GM20000 (cell line): ENCODE measurements around the gene KRT84.

Experiments used
- DNase-seq: peaks from one replicate; pipeline ENCODE4 v3.0.0; 2012; ENCODE audit warnings: low spot score
- TF ChIP-seq, protein P1 (sequence below): IDR thresholded peaks from 2 replicates; pipeline ENCODE4 v1.5.1; 2012; ENCODE audit warnings: mild to moderate bottlenecking, control low read depth; ENCODE audit errors: extremely low read depth, missing control alignments

The KRT84 gene

GRCh38 chr12:52392465-52393007, 7.1 kb upstream of the KRT84 start:
- TF ChIP-seq, protein P1, sequence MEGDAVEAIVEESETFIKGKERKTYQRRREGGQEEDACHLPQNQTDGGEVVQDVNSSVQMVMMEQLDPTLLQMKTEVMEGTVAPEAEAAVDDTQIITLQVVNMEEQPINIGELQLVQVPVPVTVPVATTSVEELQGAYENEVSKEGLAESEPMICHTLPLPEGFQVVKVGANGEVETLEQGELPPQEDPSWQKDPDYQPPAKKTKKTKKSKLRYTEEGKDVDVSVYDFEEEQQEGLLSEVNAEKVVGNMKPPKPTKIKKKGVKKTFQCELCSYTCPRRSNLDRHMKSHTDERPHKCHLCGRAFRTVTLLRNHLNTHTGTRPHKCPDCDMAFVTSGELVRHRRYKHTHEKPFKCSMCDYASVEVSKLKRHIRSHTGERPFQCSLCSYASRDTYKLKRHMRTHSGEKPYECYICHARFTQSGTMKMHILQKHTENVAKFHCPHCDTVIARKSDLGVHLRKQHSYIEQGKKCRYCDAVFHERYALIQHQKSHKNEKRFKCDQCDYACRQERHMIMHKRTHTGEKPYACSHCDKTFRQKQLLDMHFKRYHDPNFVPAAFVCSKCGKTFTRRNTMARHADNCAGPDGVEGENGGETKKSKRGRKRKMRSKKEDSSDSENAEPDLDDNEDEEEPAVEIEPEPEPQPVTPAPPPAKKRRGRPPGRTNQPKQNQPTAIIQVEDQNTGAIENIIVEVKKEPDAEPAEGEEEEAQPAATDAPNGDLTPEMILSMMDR: no peak
- no peak for DNase-seq

- TF ChIP-seq, protein P1: no peak
- DNase-seq: no peak
Measured at GRCh38 chr12:52391618-52392002, 6.2 kb upstream of the KRT84 start.

DNA sequence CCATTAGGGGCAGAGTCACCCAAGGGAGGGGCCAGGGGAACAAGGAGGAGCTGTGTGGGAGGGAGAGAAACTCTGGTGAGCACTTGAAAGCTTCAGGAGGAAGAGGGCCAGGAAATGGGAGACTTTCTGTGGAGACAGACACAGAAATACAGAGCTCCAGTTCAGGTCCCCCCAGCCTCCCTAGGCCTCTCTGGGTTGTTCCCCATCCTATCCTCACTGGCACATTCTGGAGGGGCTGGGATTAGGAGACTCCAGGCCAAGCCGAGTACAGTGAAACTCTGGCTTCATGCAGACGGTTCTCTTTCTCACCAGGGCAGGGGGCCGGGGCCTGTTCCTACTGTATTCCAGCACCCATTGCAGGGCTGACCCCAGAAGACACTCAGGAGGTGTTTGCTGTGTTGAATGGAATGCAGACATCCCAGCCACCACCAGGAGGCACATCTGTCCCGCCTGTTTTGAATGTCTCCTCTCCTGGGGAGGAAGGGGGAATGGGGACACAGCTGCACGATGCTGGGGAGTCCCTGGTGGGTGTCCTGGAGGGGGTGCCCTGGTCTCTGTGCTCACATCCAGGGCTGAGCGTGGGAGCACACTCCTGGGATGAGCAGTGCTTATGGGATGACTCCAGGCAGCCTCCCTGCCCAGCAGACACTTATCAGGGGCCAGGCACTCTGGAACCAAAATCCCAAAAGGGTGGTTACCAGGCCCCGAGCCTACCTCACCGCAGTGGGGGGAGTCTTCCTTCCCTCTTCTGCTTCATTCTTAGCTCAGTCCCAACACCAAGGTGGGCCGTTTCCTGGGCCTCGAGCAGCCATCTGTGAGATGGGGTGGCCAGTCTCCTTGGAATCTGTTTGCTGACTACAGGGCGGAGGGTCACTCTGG, 5.5 kb upstream of the KRT84 start:
- TF ChIP-seq, protein P1: peak; percentile 28
- DNase-seq: no peak

DNA sequence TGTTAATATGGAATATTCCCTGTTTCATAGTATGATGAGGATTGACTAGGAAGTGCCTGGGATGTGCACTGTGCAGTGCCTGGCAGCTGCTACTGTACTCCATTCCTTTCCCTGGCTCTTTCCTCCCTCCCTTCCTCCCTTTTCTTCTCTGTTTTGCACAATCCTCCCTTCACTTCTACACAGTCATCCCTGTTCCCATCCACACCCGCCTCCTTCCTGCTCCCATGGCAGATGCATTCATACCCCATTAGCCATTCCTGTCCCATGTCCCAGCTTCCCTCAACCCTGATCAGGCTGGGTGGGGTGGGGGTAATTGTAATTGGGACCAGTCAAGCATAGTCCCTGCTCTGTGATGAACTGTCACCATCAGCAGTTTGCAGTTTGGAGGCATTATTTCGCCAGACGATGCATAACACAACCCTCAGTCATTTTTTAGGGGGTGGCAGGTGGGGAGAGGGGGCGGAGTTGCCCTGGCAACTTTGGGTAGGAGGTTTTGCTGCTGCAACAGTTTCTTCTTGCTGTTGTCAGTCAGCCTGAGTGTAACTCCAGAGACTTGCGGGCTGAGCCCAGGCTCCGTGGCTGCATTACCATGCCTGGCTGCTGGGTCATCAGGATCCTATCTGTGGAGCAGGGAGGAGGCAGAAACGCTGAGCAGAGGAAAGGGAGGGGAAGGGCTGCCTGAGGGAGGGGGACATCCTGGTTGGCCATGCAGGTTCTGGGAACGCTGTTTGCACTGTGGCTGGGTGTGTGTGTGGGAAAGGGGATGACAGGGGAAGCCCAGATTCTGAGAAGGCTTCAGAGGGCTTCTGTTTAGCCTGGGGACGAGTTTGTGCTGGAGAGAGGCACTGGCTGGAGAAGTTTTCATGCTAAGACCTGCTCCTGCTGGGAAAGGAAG, 4.1 kb upstream of the KRT84 start:
- DNase-seq: no peak

DNA sequence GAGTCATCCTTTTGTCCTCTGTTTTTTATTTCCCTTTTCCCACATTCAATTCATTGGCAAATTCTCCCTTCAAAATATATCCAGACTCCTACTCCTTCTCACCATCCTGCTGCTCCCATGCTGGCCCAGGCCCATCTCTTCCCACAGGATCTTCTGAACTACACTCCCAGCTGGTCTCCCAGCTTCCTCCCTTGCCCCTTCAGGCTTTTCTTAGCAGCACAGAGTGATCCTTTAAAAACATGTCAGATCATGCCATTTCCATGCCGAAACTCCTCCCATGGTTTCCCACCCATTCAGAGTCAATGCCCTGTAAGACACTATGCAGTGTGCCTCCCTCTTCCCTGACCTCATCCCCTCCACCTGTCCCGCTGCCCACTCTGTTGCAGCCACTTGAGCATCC, 2.4 kb upstream of the KRT84 start:
- TF ChIP-seq, protein P1: no peak
- no peak for DNase-seq

More for the DNA sequence above, 4.1 kb upstream of the KRT84 start:
- TF ChIP-seq, protein P1: no peak

DNA sequence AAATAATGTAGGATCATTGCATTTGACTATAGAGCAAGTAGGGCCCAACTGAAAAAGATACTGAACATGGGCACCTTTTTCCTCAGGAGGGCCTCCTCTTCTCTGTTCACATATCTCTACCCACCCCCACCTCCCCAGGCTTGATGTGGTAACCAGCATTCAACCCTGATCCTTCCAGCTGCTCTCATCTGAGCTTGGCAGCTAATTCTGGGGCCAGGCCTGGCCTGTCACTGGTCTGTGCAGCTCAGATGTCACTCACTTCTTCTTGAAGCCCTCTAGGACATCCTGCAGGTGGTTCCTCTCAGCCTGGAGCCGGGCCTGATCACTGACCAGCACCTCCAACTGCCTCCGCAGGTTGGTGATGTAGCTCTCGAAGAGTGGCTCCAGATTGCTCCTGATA, 2.1 kb downstream of the KRT84 start:
- DNase-seq: no peak
- TF ChIP-seq, protein P1: no peak
